HepG2 (cell line): Measurements from ENCODE around the gene SEPTIN5. TPM values are rescaled to one million over a fixed set of nuclear protein-coding genes. Genes with fewer than 3 reads are reported as not detected.

Source experiments
- ATAC-seq: fragments of 200-7000 bp; cut with Tn5 transposase; 3 replicates; pipeline ENCODE4 v1.9.1; 2020; ENCODE audit warnings: mild to moderate bottlenecking, moderate library complexity
- BruUV-seq: library from RNA; stranded (reverse); fragments of 400-500 nt; replicated peaks from 2 replicates; lab custom pipeline; 2021; lab: Mats Ljungman, UMichigan
- CTCF ChIA-PET: fragments of 300-600 bp; formaldehyde crosslinking; extraction: SDS; loops from one replicate; lab custom pipeline; 2021; ENCODE audit warnings: low total read pairs, inconsistent platforms, low intra/inter-chr PET ratio; lab: Yijun Ruan, JAX
- POLR2A ChIA-PET: fragments of 350-600 bp; sonication (Branson Sonifier 250); formaldehyde crosslinking; loops from one replicate; lab custom pipeline; 2020; ENCODE audit warnings: antibody characterized with exemption, inconsistent platforms; lab: Yijun Ruan, JAX
- DNase-seq: peaks from one replicate; pipeline ENCODE4 v3.0.0-alpha.2; 2015; ENCODE audit warnings: low spot score
- FAIRE-seq: peaks from 3 replicates; lab custom pipeline; 2011; peaks lifted over from hg19 to GRCh38; lab: Jason Lieb, UNC
- H2AFZ ChIP-seq: one replicate; pipeline ENCODE4 v1.6.1; 2011; ENCODE audit warnings: low read length, inconsistent platforms
- H3K27ac ChIP-seq: fragments of 300-600 bp; 3 replicates; pipeline ENCODE4 v1.8.0; 2011; ENCODE audit warnings: mixed run types, mild to moderate bottlenecking, mixed read lengths, low read length, inconsistent platforms; ENCODE audit not compliant: insufficient read depth; ENCODE audit errors: extremely low read length
- H3K27me3 ChIP-seq, 2 experiments: fragments of 200-600 bp in 1 of 2; 2 replicates in 1 of 2; 3 replicates in 1 of 2; pipeline versions ENCODE4 v1.6.0 to v1.8.0; 2011; ENCODE audit warnings: low read length in 2 of 2, mild to moderate bottlenecking in 2 of 2, moderate library complexity in 2 of 2, inconsistent platforms in 1 of 2; ENCODE audit not compliant: insufficient read depth in 2 of 2, control insufficient read depth in 1 of 2
- H3K36me3 ChIP-seq, 2 experiments: fragments of 200-600 bp in 1 of 2; replicated peaks in 1 of 2; 2 replicates in 1 of 2; 3 replicates in 1 of 2; pipeline versions ENCODE4 v1.5.1 to v1.8.0; 2011; ENCODE audit warnings: low read length in 2 of 2, inconsistent platforms in 1 of 2; ENCODE audit not compliant: insufficient read depth in 2 of 2, control insufficient read depth in 1 of 2
- H3K4me1 ChIP-seq: 2 replicates; pipeline ENCODE4 v1.5.1; 2012; ENCODE audit warnings: low read length, inconsistent platforms; ENCODE audit not compliant: insufficient read depth
- H3K4me2 ChIP-seq: 2 replicates; pipeline ENCODE4 v1.6.0; 2011; ENCODE audit warnings: low read depth, low read length, inconsistent platforms
- H3K4me3 ChIP-seq, 3 experiments: fragments of 200-600 bp in 1 of 3; sonication (generic), shearing (Covaris generic) in 1 of 3; replicated peaks in 1 of 3; 2 replicates each; pipeline ENCODE4 v1.5.1; 2011 to 2016; ENCODE audit warnings: low read length in 3 of 3, inconsistent platforms in 2 of 3, low read depth in 2 of 3, mild to moderate bottlenecking in 2 of 3, control low read depth in 1 of 3, mixed read lengths in 1 of 3; ENCODE audit not compliant: insufficient read depth in 1 of 3
- H3K79me2 ChIP-seq: one replicate; pipeline ENCODE4 v1.6.1; 2011; ENCODE audit warnings: low read length, inconsistent platforms; ENCODE audit not compliant: insufficient read depth
- H3K9ac ChIP-seq: 2 replicates; pipeline ENCODE4 v1.6.0; 2011; ENCODE audit warnings: mild to moderate bottlenecking, low read depth, low read length, inconsistent platforms; ENCODE audit not compliant: insufficient read depth
- H3K9me3 ChIP-seq: 2 replicates; pipeline ENCODE4 v1.5.1; 2012; ENCODE audit warnings: mild to moderate bottlenecking, low read length
- H4K20me1 ChIP-seq: 2 replicates; pipeline ENCODE4 v1.6.0; 2011; ENCODE audit warnings: inconsistent platforms, mild to moderate bottlenecking, low read length, moderate library complexity; ENCODE audit not compliant: insufficient read depth
- ARID2 ChIP-seq: sonication (generic); formaldehyde crosslinking; IDR thresholded peaks from 2 replicates; pipeline ENCODE4 v1.8.1; 2022; ENCODE audit warnings: mild to moderate bottlenecking, missing genetic modification reagents, borderline replicate concordance
- FOXM1 ChIP-seq: sonication (generic); formaldehyde crosslinking; IDR thresholded peaks from 2 replicates; pipeline ENCODE4 v1.5.0; 2020; ENCODE audit warnings: missing genetic modification reagents
- HINFP ChIP-seq: sonication (generic); formaldehyde crosslinking; IDR thresholded peaks from 2 replicates; pipeline ENCODE4 v1.4.0; 2020; ENCODE audit warnings: low read depth, mild to moderate bottlenecking, missing genetic modification reagents
- IRX3 ChIP-seq: sonication (generic); formaldehyde crosslinking; IDR thresholded peaks from 2 replicates; pipeline ENCODE4 v1.8.1; 2023; ENCODE audit warnings: mild to moderate bottlenecking, low read depth, missing genetic modification reagents, borderline replicate concordance
- TAF15 ChIP-seq: fragments of 200-400 bp; formaldehyde crosslinking; IDR thresholded peaks from one replicate; pipeline ENCODE4 v1.6.1; 2018; ENCODE audit warnings: mild to moderate bottlenecking, low read depth, low read length; ENCODE audit not compliant: poor library complexity, severe bottlenecking
- ZNF441 ChIP-seq: sonication (generic); formaldehyde crosslinking; IDR thresholded peaks from 2 replicates; pipeline ENCODE4 v1.7.0; 2021; ENCODE audit warnings: missing genetic modification reagents, borderline replicate concordance
- ZNF484 ChIP-seq: sonication (generic); formaldehyde crosslinking; IDR thresholded peaks from 2 replicates; pipeline ENCODE4 v1.5.1; 2020; ENCODE audit warnings: mild to moderate bottlenecking, low read depth, missing genetic modification reagents, borderline replicate concordance
- ZNF564 ChIP-seq: sonication (generic); formaldehyde crosslinking; IDR thresholded peaks from 2 replicates; pipeline ENCODE4 v1.8.1; 2023; ENCODE audit warnings: mild to moderate bottlenecking, missing genetic modification reagents
- ZNF720 ChIP-seq: sonication (generic); formaldehyde crosslinking; IDR thresholded peaks from 2 replicates; pipeline ENCODE4 v1.4.0; 2020; ENCODE audit warnings: missing genetic modification reagents
- ZNF746 ChIP-seq: sonication (generic); formaldehyde crosslinking; IDR thresholded peaks from 2 replicates; pipeline ENCODE4 v1.8.0; 2022; ENCODE audit warnings: mild to moderate bottlenecking, missing genetic modification reagents
- WGBS: methylation state at CpG from one replicate; pipeline ENCODE4 v1.1.6; 2017; ENCODE audit warnings: low lambda C conversion rate; 5-methylcytosine and 5-hydroxymethylcytosine counted together
- in situ Hi-C: cut with HindIII; loops from 2 replicates; pipeline ENCODE4 v1.10.0; 2017; ENCODE audit warnings: low pct_unique_long_range_greater_than_20kb; ENCODE audit not compliant: extremely low pct_ligation_motif_present
- intact Hi-C: fragments of 100-400 bp; cut with micrococcal nuclease; formaldehyde crosslinking; loops from one replicate; pipeline ENCODE4 v1.10.0; 2022; ENCODE audit not compliant: unreplicated experiment
- polyA plus RNA-seq, 8 experiments: library from polyadenylated mRNA; depleted of rRNA in 3 of 8; stranded (reverse) in 7 of 8; unstranded in 1 of 8; fragments of >200 nt; fragmentation: Illumina TruSeq in 4 of 8; extraction: Trizol in 4 of 8; gene quantifications; 2 replicates each; pipeline versions ENCODE4 v1.2.1 to v1.2.3, GENCODE V29; 2011 to 2016; ENCODE audit warnings: low read depth in 4 of 8, missing spikeins in 1 of 8, mixed read lengths in 1 of 8; ENCODE audit not compliant: insufficient read depth in 1 of 8
- total RNA-seq, 5 experiments: library from RNA; depleted of rRNA; stranded (reverse); fragments of >200 nt; fragmentation: Illumina TruSeq; extraction: Trizol; gene quantifications; 2 replicates each; pipeline ENCODE4 v1.2.3, GENCODE V29; 2016; ENCODE audit warnings: low read depth in 1 of 5
- TF ChIP-seq, protein P1 (sequence below): sonication (generic); formaldehyde crosslinking; IDR thresholded peaks from 2 replicates; pipeline ENCODE4 v1.4.0; 2020; ENCODE audit warnings: missing genetic modification reagents; ENCODE audit errors: not compliant biosample characterization
- TF ChIP-seq, protein P2 (sequence below): sonication (generic); formaldehyde crosslinking; IDR thresholded peaks from 2 replicates; pipeline ENCODE4 v1.5.1; 2020; ENCODE audit warnings: mild to moderate bottlenecking, missing genetic modification reagents, borderline replicate concordance

SEPTIN5 gene
- total and polyA plus RNA-seq, 2 of the 13 experiments (the other 11 are each of a cell fraction or from before 2014, with no cell fraction given) = 0.33 TPM; not detected in 1

GRCh38 chr22:19764636-19765476, 50.6 kb downstream of the SEPTIN5 start:
- CTCF ChIA-PET = no interaction called here
- Histone ChIP-seq H3K36me3 (no peaks in the 10 kb centered on the region), H3K4me3 (no peak overlapping the region), H3K27me3 (peaks cover 26 to 85% of the 10 kb centered on the region in 2 experiments), H3K9me3 (no peaks in the 10 kb centered on the region), H3K27ac (no peak overlapping the region), H3K79me2 (no peaks in the 10 kb centered on the region), H2AFZ (no peak overlapping the region), H4K20me1 (no peaks in the 10 kb centered on the region), H3K4me2 (no peak overlapping the region), H3K4me1 (peaks cover 34% of the 10 kb centered on the region), H3K9ac (no peak overlapping the region)
- POLR2A ChIA-PET = no interaction called here
- intact Hi-C loops (no loop called here), in situ Hi-C loops (no loop called here)
- ATAC-seq (no peak), FAIRE-seq (no peak), DNase-seq (no peak)
- BruUV-seq = no TSS peak
- 68% methylated on average over 22 of the region's 25 CpGs for WGBS
- TF ChIP-seq TAF15 = no peak
- TF ChIP-seq IRX3 (CRISPR knock-in tag) = no peak
- TF ChIP-seq ARID2 (CRISPR knock-in tag) = no peak
- TF ChIP-seq HINFP (CRISPR knock-in tag) = no peak
- no peak for TF ChIP-seq ZNF441
- TF ChIP-seq ZNF564 = no peak
- no peak for TF ChIP-seq ZNF484
- TF ChIP-seq ZNF720 = no peak
- TF ChIP-seq FOXM1 (CRISPR knock-in tag) = no peak
- TF ChIP-seq, protein P1, sequence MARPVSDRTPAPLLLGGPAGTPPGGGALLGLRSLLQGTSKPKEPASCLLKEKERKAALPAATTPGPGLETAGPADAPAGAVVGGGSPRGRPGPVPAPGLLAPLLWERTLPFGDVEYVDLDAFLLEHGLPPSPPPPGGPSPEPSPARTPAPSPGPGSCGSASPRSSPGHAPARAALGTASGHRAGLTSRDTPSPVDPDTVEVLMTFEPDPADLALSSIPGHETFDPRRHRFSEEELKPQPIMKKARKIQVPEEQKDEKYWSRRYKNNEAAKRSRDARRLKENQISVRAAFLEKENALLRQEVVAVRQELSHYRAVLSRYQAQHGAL (CRISPR knock-in tag) = no peak
- TF ChIP-seq, protein P2, sequence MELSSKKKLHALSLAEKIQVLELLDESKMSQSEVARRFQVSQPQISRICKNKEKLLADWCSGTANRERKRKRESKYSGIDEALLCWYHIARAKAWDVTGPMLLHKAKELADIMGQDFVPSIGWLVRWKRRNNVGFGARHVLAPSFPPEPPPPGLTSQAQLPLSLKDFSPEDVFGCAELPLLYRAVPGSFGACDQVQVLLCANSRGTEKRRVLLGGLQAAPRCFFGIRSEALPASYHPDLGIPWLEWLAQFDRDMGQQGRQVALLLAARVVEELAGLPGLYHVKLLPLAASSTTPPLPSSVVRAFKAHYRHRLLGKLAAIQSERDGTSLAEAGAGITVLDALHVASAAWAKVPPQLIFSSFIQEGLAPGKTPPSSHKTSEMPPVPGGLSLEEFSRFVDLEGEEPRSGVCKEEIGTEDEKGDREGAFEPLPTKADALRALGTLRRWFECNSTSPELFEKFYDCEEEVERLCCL (CRISPR knock-in tag) = no peak
- TF ChIP-seq ZNF746 (CRISPR knock-in tag) = no peak
